GM12872 (cell line): ENCODE measurements around the gene FAM13B.

Experiments
- CTCF ChIP-seq: IDR thresholded peaks from 3 replicates; pipeline ENCODE4 v1.5.1; 2011; ENCODE audit warnings: low read depth, mild to moderate bottlenecking, low read length, moderate library complexity; ENCODE audit not compliant: insufficient read depth

FAM13B gene

GRCh38 chr5:138029501-138029900 is 3.4 kb downstream of the FAM13B start:
- no peak for TF ChIP-seq CTCF

GRCh38 chr5:138028971-138029365 is 3.9 kb downstream of the FAM13B start:
- no peak for TF ChIP-seq CTCF

- TF ChIP-seq CTCF = no peak
Measured at GRCh38 chr5:138025285-138025684, 7.6 kb downstream of the FAM13B start.

- TF ChIP-seq CTCF = no peak
Measured at GRCh38 chr5:138024117-138024516, 8.8 kb downstream of the FAM13B start.

GRCh38 chr5:138022912-138023311 is 10.0 kb downstream of the FAM13B start:
- no peak for TF ChIP-seq CTCF

- TF ChIP-seq CTCF = no peak
Measured at GRCh38 chr5:138021771-138022170, 11.1 kb downstream of the FAM13B start.

GRCh38 chr5:138018849-138019248 is 14.0 kb downstream of the FAM13B start:
- TF ChIP-seq CTCF = no peak

GRCh38 chr5:138015916-138016315 is 17.0 kb downstream of the FAM13B start:
- no peak for TF ChIP-seq CTCF
